K562 (cell line): ENCODE measurements around the gene LPIN1. TPM values are rescaled to one million over a fixed set of nuclear protein-coding genes. Genes with fewer than 3 reads are reported as not detected.

ENCODE experiments used
- ARID4B ChIP-seq: sonication (generic); formaldehyde crosslinking; IDR thresholded peaks from 2 replicates; pipeline ENCODE4 v1.8.0; 2022; ENCODE audit warnings: mild to moderate bottlenecking, missing genetic modification reagents
- CBX1 ChIP-seq: sonication (generic); IDR thresholded peaks from 2 replicates; pipeline ENCODE4 v1.6.1; 2016; ENCODE audit warnings: antibody characterized with exemption, low read depth, mild to moderate bottlenecking
- CEBPG ChIP-seq, 3 experiments: fragments of 200-800 bp in 1 of 3; sonication (Bioruptor generic) in 1 of 3; sonication (generic) in 1 of 3; formaldehyde crosslinking in 1 of 3; IDR thresholded peaks in 2 of 3; conservative IDR thresholded peaks in 1 of 3; 2 replicates each; pipeline versions ENCODE4 v1.6.1 to v1.8.0; 2016 to 2022; ENCODE audit warnings: missing compliant biosample characterization in 2 of 3, missing genetic modification characterization in 2 of 3, mild to moderate bottlenecking in 1 of 3, missing genetic modification reagents in 1 of 3
- MNT ChIP-seq, 2 experiments: fragments of 450-650 bp; conservative IDR thresholded peaks; 2 replicates each; pipeline ENCODE4 v1.6.1; 2017; ENCODE audit warnings: mild to moderate bottlenecking in 2 of 2, moderate library complexity in 2 of 2
- NCOA4 ChIP-seq: fragments of 450-650 bp; IDR thresholded peaks from 2 replicates; pipeline ENCODE4 v1.6.1; 2018; ENCODE audit warnings: mild to moderate bottlenecking; ENCODE audit not compliant: partially characterized antibody
- NFRKB ChIP-seq: fragments of 450-650 bp; IDR thresholded peaks from 2 replicates; pipeline ENCODE4 v1.6.1; 2016; ENCODE audit warnings: low read depth
- RB1 ChIP-seq: fragments of 450-650 bp; IDR thresholded peaks from 2 replicates; pipeline ENCODE4 v1.6.1; 2017; ENCODE audit warnings: low read depth, mild to moderate bottlenecking
- RBM25 ChIP-seq: fragments of 200-400 bp; formaldehyde crosslinking; IDR thresholded peaks from 2 replicates; pipeline ENCODE4 v1.6.1; 2018; ENCODE audit warnings: low read length, low read depth, moderate library complexity; ENCODE audit not compliant: severe bottlenecking
- STAT5A ChIP-seq: IDR thresholded peaks from 2 replicates; pipeline ENCODE4 v1.6.1; 2012; ENCODE audit warnings: low read length, inconsistent platforms, borderline replicate concordance
- TAF1 ChIP-seq: IDR thresholded peaks from 2 replicates; pipeline ENCODE4 v1.6.1; 2011; ENCODE audit warnings: mild to moderate bottlenecking, low read length, moderate library complexity; ENCODE audit not compliant: insufficient read depth, control insufficient read depth, severe bottlenecking; ENCODE audit errors: extremely low read depth
- ZBTB34 ChIP-seq: fragments of 250-450 bp; sonication (Bioruptor Pico); IDR thresholded peaks from 2 replicates; pipeline ENCODE4 v1.8.0; 2021; ENCODE audit warnings: mild to moderate bottlenecking, moderate library complexity
- polyA plus RNA-seq, 8 experiments: library from polyadenylated mRNA; depleted of rRNA in 4 of 8; stranded (reverse) in 5 of 8; unstranded in 3 of 8; fragments of >200 nt; fragmentation: Nextera tagmentation in 2 of 8; fragmentation: Illumina TruSeq in 1 of 8; extraction: Ambion mirVana in 2 of 8; extraction: Trizol in 1 of 8; gene quantifications; 2 replicates each; pipeline versions ENCODE4 v1.2.1 to v1.2.3, GENCODE V29; 2011 to 2014; ENCODE audit warnings: inconsistent platforms in 1 of 8, missing spikeins in 1 of 8
- total RNA-seq, 7 experiments: library from RNA; depleted of rRNA in 6 of 7; stranded (reverse); fragments of >200 nt in 6 of 7; fragmentation: Illumina TruSeq in 2 of 7; extraction: Trizol in 2 of 7; gene quantifications; 2 replicates each; pipeline versions ENCODE4 v1.2.1 to v1.2.3, GENCODE V29; 2011 to 2021; ENCODE audit warnings: low replicate concordance in 1 of 7
- TF ChIP-seq, protein P1 (sequence below): fragments of 450-650 bp; IDR thresholded peaks from 2 replicates; pipeline ENCODE4 v1.6.1; 2018; ENCODE audit not compliant: partially characterized antibody

Gene LPIN1
- total and polyA plus RNA-seq, 9 of the 15 experiments (the other 6 are each of a cell fraction or from before 2014, with no cell fraction given), result 9.2 to 84.0 (median 27.8) TPM

DNA sequence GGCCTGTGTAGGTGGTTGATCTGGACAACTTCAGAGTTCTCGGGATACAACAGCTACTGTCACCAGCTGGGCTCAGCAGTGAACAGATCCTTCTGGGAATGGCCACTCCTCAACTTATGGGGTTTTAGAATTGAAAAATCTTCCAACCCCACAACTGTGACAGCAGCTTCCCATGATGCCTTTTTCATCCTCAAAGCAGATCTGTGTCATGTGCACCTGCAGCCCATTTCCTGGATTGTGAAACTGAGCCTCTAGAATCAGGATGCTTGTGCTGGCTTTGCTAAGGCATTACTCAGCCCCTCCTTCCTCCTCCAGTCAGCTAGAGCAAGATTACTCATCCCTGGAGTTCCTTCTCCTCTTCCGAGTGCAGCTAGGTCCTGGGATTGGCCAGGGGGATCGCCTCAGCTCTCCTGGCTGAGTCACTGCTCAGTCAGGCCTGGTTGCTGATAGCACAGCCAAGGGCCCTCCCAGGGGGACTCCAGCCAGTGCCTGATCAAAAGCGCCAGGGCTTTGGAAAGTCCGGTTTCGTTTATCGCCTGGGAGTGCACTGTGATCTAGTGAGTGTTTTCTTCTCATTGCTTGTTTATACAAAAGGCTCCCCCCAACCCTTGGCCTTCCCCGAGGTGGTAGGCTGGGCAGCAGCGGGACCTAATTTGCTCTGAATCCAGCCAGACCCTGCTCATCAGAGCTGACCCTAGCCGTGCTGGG lies 2.4 kb upstream of the LPIN1 start (continued):
- peak; percentile 86 to 93 for TF ChIP-seq MNT (conservative IDR thresholded peaks at IDR 0.05)
- TF ChIP-seq RBM25, result peak; percentile 100
- peak; percentile 77 for TF ChIP-seq TAF1
- TF ChIP-seq, protein P1, sequence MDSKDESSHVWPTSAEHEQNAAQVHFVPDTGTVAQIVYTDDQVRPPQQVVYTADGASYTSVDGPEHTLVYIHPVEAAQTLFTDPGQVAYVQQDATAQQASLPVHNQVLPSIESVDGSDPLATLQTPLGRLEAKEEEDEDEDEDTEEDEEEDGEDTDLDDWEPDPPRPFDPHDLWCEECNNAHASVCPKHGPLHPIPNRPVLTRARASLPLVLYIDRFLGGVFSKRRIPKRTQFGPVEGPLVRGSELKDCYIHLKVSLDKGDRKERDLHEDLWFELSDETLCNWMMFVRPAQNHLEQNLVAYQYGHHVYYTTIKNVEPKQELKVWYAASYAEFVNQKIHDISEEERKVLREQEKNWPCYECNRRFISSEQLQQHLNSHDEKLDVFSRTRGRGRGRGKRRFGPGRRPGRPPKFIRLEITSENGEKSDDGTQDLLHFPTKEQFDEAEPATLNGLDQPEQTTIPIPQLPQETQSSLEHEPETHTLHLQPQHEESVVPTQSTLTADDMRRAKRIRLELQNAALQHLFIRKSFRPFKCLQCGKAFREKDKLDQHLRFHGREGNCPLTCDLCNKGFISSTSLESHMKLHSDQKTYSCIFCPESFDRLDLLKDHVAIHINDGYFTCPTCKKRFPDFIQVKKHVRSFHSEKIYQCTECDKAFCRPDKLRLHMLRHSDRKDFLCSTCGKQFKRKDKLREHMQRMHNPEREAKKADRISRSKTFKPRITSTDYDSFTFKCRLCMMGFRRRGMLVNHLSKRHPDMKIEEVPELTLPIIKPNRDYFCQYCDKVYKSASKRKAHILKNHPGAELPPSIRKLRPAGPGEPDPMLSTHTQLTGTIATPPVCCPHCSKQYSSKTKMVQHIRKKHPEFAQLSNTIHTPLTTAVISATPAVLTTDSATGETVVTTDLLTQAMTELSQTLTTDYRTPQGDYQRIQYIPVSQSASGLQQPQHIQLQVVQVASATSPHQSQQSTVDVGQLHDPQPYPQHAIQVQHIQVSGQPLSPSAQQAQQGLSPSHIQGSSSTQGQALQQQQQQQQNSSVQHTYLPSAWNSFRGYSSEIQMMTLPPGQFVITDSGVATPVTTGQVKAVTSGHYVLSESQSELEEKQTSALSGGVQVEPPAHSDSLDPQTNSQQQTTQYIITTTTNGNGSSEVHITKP, result peak; percentile 66
- TF ChIP-seq ARID4B (CRISPR knock-in tag), result peak; percentile 68; the same call in 1 of the 2 replicates
- peak; percentile 40; the same call in 1 of the 2 replicates for TF ChIP-seq STAT5A
- peak; percentile 91 for TF ChIP-seq NCOA4
- peak; percentile 57; the same call in 1 of the 2 replicates for TF ChIP-seq NFRKB
- TF ChIP-seq CEBPG (CRISPR knock-in tag; IDR thresholded peaks at IDR 0.05), result peak; percentile 68; the same call in 1 of the 2 replicates
- TF ChIP-seq CEBPG (tag; conservative IDR thresholded peaks at IDR 0.05 in 1 of 2, IDR thresholded peaks at IDR 0.05 in 1 of 2), result peak; percentile 43 to 54; a peak in 1 of 4 replicates
- TF ChIP-seq CBX1, result peak; percentile 100
- no peak for TF ChIP-seq ZBTB34 (CRISPR knock-in tag)
- peak; percentile 39; the same call in 1 of the 2 replicates for TF ChIP-seq RB1
